DOHH2 (cell line): ENCODE data around the gene B3GNT8.

Experiments used
- H3F3A ChIP-seq: fragments of 200-600 bp; sonication (generic), shearing (Covaris generic); 2 replicates; pipeline ENCODE4 v1.6.0; 2016; ENCODE audit warnings: antibody characterized with exemption, mild to moderate bottlenecking; ENCODE audit not compliant: control insufficient read depth, insufficient read depth
- H3K27ac ChIP-seq: fragments of 200-600 bp; sonication (generic); 2 replicates; pipeline ENCODE4 v1.5.1; 2014; ENCODE audit warnings: low read depth, mild to moderate bottlenecking, low read length, moderate library complexity
- H3K27me3 ChIP-seq: fragments of 200-600 bp; sonication (generic); 2 replicates; pipeline ENCODE4 v1.6.1; 2014; ENCODE audit warnings: mild to moderate bottlenecking, low read length, mixed read lengths; ENCODE audit not compliant: control insufficient read depth
- H3K36me3 ChIP-seq: fragments of 200-600 bp; sonication (generic); 2 replicates; pipeline ENCODE4 v1.6.1; 2014; ENCODE audit warnings: mild to moderate bottlenecking, low read length, moderate library complexity, mixed read lengths; ENCODE audit not compliant: control insufficient read depth
- H3K4me1 ChIP-seq: fragments of 200-600 bp; sonication (generic); 2 replicates; pipeline ENCODE4 v1.6.1; 2014; ENCODE audit warnings: mild to moderate bottlenecking, low read length, mixed read lengths; ENCODE audit not compliant: control insufficient read depth
- H3K4me2 ChIP-seq: fragments of 200-600 bp; sonication (generic); 2 replicates; pipeline ENCODE4 v1.6.0; 2014; ENCODE audit warnings: mild to moderate bottlenecking, low read length, moderate library complexity
- H3K4me3 ChIP-seq: fragments of 200-600 bp; sonication (generic); 2 replicates; pipeline ENCODE4 v1.5.1; 2014; ENCODE audit warnings: mild to moderate bottlenecking, low read length, mixed read lengths
- H3K79me2 ChIP-seq: fragments of 200-600 bp; sonication (generic); 2 replicates; pipeline ENCODE4 v1.6.1; 2014; ENCODE audit warnings: mild to moderate bottlenecking, low read length, mixed read lengths; ENCODE audit not compliant: control insufficient read depth
- H3K9me2 ChIP-seq: fragments of 200-600 bp; sonication (generic); replicated peaks from 2 replicates; pipeline ENCODE4 v1.6.1; 2014; ENCODE audit warnings: mild to moderate bottlenecking, low read length, mixed read lengths; ENCODE audit not compliant: control insufficient read depth
- H3K9me3 ChIP-seq: fragments of 200-600 bp; sonication (generic); 2 replicates; pipeline ENCODE4 v1.6.1; 2014; ENCODE audit warnings: antibody characterized with exemption, low read length, mixed read lengths; ENCODE audit not compliant: control insufficient read depth, insufficient read depth
- H4K20me1 ChIP-seq: fragments of 200-600 bp; sonication (generic); 2 replicates; pipeline ENCODE4 v1.6.0; 2014; ENCODE audit warnings: low read depth, mild to moderate bottlenecking, antibody characterized with exemption, low read length, moderate library complexity; ENCODE audit not compliant: control insufficient read depth, insufficient read depth
- CTCF ChIP-seq: fragments of 200-600 bp; sonication (generic); IDR thresholded peaks from one replicate; pipeline ENCODE4 v1.5.1; 2014; ENCODE audit warnings: antibody characterized with exemption, mild to moderate bottlenecking, low read depth, low read length; ENCODE audit not compliant: poor library complexity, severe bottlenecking
- EZH2phosphoT487 ChIP-seq: fragments of 200-600 bp; sonication (generic); IDR thresholded peaks from 2 replicates; pipeline ENCODE4 v1.6.1; 2017; ENCODE audit warnings: borderline replicate concordance, mild to moderate bottlenecking, antibody characterized with exemption, low read length, moderate library complexity, mixed read lengths

B3GNT8 gene

GRCh38 chr19:41455936-41456335 is 28.8 kb upstream of the B3GNT8 start:
- peaks cover 12% of the 10 kb centered on the region; the same call in 1 of the 2 replicates for H3K27me3 ChIP-seq
- TF ChIP-seq EZH2phosphoT487 (no peak), CTCF (no peak)
- no peaks in the 10 kb centered on the region for H3K9me2 ChIP-seq

GRCh38 chr19:41452584-41453275 is 25.6 kb upstream of the B3GNT8 start:
- no peaks in the 10 kb centered on the region for H3K9me3 ChIP-seq
- H3K79me2 ChIP-seq, result no peaks in the 10 kb centered on the region
- no peak for TF ChIP-seq EZH2phosphoT487
- TF ChIP-seq CTCF, result no peak
- 0 out of 2 replicates have a peak, but pooled peaks cover 17% of the 10 kb centered on the region for H3K27me3 ChIP-seq
- no peaks in the 10 kb centered on the region for H3K36me3 ChIP-seq
- no peak overlapping the region for H3K4me2 ChIP-seq
- no peaks in the 10 kb centered on the region for H4K20me1 ChIP-seq
- H3K9me2 ChIP-seq, result no peaks in the 10 kb centered on the region
- no peak overlapping the region for H3K27ac ChIP-seq
- no peaks in the 10 kb centered on the region for H3F3A ChIP-seq
- H3K4me1 ChIP-seq, result peaks cover 12% of the 10 kb centered on the region
- H3K4me3 ChIP-seq, result no peak overlapping the region

More at GRCh38 chr19:41455936-41456335, 28.8 kb upstream of the B3GNT8 start:
- Histone ChIP-seq H3K79me2 (no peaks in the 10 kb centered on the region), H3K4me1 (peaks cover 8% of the 10 kb centered on the region), H3F3A (no peaks in the 10 kb centered on the region), H3K4me3 (no peak overlapping the region), H3K9me3 (no peaks in the 10 kb centered on the region), H3K27ac (no peak overlapping the region), H3K36me3 (no peaks in the 10 kb centered on the region), H4K20me1 (no peaks in the 10 kb centered on the region), H3K4me2 (no peak overlapping the region)

GRCh38 chr19:41449865-41450178 is 22.6 kb upstream of the B3GNT8 start:
- TF ChIP-seq CTCF (no peak), EZH2phosphoT487 (no peak)
- Histone ChIP-seq H3K36me3 (no peaks in the 10 kb centered on the region), H3K4me3 (no peak overlapping the region), H3K79me2 (no peaks in the 10 kb centered on the region), H3K4me2 (no peak overlapping the region), H3K9me2 (no peaks in the 10 kb centered on the region), H3K9me3 (no peaks in the 10 kb centered on the region), H3K4me1 (peaks cover 12% of the 10 kb centered on the region), H3K27ac (no peak overlapping the region), H4K20me1 (no peaks in the 10 kb centered on the region), H3K27me3 (peaks cover 5% of the 10 kb centered on the region; the same call in 1 of the 2 replicates), H3F3A (no peaks in the 10 kb centered on the region)
